AG10803 (cell line): ENCODE data around the gene NFATC1.
"Not testable (repeated sequence)": the region's sequence is repeated elsewhere in the genome, so short reads cannot be mapped to it uniquely, and the experiment has no call there.

Experiments used
- DNase-seq: peaks from one replicate; pipeline ENCODE4 v3.0.0; 2010; ENCODE audit warnings: low read depth
- H3K4me3 ChIP-seq: 2 replicates; pipeline ENCODE4 v1.5.1; 2011; ENCODE audit warnings: mild to moderate bottlenecking, low read length, control low read depth
- TF ChIP-seq, protein P1 (sequence below): conservative IDR thresholded peaks from 2 replicates; pipeline ENCODE4 v1.5.1; 2011; ENCODE audit warnings: mild to moderate bottlenecking, low read length, control low read depth, inconsistent platforms

NFATC1 gene

GRCh38 chr18:79374408-79375171 lies 21.1 kb upstream of the NFATC1 start:
- DNase-seq: no peak
- no peak overlapping the region for H3K4me3 ChIP-seq
- TF ChIP-seq, protein P1, sequence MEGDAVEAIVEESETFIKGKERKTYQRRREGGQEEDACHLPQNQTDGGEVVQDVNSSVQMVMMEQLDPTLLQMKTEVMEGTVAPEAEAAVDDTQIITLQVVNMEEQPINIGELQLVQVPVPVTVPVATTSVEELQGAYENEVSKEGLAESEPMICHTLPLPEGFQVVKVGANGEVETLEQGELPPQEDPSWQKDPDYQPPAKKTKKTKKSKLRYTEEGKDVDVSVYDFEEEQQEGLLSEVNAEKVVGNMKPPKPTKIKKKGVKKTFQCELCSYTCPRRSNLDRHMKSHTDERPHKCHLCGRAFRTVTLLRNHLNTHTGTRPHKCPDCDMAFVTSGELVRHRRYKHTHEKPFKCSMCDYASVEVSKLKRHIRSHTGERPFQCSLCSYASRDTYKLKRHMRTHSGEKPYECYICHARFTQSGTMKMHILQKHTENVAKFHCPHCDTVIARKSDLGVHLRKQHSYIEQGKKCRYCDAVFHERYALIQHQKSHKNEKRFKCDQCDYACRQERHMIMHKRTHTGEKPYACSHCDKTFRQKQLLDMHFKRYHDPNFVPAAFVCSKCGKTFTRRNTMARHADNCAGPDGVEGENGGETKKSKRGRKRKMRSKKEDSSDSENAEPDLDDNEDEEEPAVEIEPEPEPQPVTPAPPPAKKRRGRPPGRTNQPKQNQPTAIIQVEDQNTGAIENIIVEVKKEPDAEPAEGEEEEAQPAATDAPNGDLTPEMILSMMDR: no peak

DNA sequence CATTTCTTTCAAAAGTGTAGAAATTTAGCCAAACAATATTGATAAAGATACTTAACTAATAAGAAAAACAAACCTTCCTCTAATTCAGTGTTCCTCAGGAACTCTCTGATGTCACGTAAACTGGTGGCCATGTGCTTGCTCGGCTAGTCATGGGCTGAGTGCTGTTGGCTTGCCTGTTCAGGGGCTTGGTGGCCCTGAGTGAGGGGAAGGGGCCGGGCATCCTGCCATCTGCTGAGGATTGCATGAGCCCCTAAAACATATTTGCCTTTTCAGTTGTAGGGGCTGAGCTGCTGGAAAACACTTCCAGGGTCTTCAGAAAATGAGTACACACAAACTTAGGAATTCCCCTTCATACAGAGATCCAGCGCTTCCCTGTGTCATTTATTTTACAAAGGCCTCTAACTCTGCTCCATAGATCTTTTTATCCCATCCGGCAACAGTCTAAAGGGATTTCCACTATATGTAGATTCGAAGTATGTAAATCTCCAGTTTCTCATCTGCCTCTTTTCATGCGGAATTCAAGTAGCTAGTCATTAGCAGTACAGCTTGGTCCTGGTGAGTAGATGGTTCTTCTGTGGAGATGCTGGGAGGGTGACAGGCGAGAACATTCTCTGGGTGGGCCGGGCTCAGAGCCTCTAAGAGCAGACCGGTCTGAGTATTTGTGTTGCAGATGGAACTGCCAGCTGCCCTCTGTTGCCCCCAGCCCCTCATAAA lies 20.1 kb upstream of the NFATC1 start:
- DNase-seq: no peak
- no peak overlapping the region for H3K4me3 ChIP-seq
- TF ChIP-seq, protein P1: no peak

DNA sequence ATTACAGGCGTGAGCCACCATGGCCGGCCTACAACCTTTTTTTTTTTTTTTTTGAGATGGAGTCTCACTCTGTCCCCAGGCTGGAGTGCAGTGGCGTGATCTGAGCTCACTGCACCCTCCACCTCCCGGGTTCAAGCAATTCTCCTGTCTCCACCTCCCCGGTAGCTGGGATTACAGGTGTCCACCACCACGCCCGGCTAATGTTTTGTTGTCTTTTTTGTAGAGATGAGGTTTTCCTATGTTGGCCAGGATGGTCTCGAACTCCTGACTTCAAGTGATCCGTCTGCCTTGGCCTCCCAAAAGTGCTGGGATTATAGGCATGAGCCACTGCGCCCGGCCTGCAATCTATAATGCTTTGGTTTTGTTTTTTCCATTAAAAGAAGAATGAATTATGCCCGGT lies 19.1 kb upstream of the NFATC1 start:
- not testable (repeated sequence) for DNase-seq, H3K4me3 ChIP-seq

DNA sequence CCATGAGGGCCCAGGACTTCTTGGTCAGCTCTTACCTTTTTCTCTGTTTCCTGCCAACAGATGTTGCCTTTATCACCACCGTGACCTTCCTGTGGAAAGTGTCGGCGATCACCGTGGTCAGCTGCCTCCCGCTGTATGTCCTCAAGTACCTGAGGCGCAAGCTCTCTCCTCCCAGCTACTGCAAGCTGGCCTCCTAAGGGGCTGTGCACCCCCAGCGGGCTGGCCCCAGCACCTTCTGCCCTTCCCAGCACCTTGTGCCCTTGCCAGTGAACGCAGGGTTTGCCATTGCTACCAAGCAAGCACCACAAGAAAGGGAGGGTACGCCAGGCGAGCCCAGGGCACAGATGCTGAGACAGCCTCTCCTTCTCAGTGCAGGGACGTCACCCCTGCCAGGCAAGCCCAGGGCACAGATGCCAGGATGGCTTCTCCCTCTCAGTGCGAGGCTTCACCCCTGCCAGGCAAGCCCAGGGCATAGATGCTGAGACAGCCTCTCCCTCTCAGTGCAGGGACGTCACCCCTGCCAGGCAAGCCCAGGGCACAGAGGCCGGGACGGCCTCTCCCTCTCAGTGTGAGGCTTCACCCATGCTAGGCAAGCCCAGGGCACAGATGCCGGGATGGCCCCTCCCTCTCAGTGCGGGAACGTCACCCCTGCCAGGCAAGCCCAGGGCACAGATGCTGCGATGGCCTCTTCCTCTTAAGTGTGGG lies 18.4 kb upstream of the NFATC1 start:
- no peak overlapping the region for H3K4me3 ChIP-seq
- TF ChIP-seq, protein P1: no peak
- DNase-seq: no peak

DNA sequence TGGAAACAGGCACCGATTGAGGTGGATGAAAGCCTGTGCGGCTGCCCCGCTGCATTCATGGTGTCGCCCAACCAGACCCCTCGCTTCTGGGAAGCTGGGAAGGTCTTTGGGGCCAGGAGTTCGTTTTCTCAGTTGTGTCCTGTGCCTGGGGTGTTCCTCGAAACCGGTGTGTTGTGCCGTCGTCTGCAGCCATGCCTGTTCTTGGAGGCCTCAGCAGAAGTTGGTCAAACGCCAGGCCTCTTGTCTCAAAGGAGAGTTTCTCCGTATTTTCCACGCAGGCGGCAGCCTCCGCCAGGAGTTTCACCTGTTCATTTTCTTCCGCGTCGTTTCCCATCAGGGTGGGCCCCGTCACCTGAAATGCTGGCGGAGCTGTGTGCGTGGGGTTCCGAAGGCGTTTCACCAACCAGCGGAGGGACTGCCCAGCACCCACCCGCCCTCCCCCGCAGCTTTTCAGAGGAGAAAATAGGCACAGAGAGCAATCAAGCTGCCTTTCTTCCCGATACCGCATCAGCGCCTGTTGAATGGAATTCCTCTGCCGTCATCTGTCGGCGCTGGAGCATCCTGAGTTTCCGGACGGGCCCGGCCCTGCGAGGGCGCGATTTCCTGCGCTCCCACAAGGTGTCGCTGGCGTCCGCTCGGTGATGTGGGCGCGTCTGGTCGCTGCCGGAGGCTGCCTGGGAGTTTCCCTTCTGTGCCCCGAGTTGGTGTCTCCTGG lies 17.0 kb upstream of the NFATC1 start:
- TF ChIP-seq, protein P1: peak; percentile 93
- no peak overlapping the region for H3K4me3 ChIP-seq
- DNase-seq: peak; percentile 62

GRCh38 chr18:79379251-79379905 lies 16.4 kb upstream of the NFATC1 start:
- H3K4me3 ChIP-seq: no peak overlapping the region
- TF ChIP-seq, protein P1: no peak
- no peak for DNase-seq
